Dermis blood vessel endothelial cell (primary cell): ENCODE results near the gene CLASP1. TPM values are rescaled to one million over a fixed set of nuclear protein-coding genes. Genes with fewer than 3 reads are reported as not detected.
"Not testable (repeated sequence)": the region's sequence is repeated elsewhere in the genome, so short reads cannot be mapped to it uniquely, and the experiment has no call there.

Experiments
- DNase-seq: peaks from one replicate; pipeline ENCODE4 v3.0.0; 2010
- total RNA-seq: library from RNA; depleted of rRNA; stranded (reverse); fragments of >200 nt; gene quantifications from 2 replicates; pipeline ENCODE4 v1.2.3, GENCODE V29; 2014

CLASP1 gene
- total RNA-seq, 1 donor from 2014 or later: 51.9 TPM

DNA sequence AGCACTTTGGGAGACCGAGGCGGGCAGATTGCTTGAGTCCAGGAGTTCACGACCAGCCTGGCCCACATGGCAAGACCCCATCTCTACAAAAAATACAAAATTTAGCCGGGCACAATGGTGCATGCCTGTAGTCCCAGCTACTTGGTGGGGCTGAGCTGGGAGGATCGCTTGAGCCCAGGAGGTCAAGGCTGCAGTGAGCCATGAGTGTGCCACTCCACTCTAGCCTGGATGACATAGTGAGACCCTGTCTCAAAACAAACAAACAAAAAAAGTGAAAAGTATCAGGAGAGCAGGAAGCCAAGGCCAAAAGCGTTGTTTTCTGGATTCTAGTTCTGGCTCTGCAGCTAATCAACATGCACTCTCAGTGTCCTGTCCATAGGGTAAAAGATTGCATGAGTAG is 10.7 kb upstream of the CLASP1 start:
- no peak for DNase-seq

DNA sequence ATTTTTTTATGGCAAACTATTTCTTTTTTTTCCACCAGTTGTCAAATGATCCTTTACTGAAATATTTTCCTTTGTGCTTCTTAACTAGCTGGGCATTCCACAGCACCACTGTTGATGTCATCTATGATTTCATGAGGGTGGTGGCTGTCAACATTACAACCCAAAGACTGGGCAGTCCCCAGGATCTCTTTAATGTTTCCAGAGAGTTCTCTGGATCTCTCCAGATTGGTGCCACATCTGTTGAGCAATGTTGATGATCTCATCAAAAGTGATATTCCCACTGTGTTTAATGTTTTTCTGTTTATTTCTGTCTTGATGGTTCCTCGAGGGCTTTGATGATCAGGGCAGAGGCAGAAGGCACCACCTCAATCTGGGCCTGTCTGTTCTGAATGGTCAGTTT is 9.1 kb upstream of the CLASP1 start:
- DNase-seq: not testable (repeated sequence)

DNA sequence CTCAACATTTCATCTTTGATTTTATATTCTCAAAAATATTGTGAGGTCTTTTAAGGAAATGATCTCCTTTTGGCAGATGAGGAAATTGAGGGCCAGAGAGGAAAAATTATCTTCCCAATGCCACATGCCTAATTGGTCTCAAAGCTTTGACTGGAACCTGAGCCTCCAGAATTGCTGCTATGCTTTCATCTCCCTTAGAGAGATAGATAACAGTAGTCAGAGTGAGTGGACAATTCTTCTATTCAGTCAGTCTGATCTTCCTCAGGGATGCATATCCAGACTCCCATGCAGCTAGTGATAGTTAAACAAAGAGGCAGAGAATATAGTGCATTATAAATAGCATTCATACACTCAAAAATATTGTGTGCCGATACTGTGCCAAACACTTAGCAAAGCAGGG is 3.8 kb upstream of the CLASP1 start:
- DNase-seq: no peak

DNA sequence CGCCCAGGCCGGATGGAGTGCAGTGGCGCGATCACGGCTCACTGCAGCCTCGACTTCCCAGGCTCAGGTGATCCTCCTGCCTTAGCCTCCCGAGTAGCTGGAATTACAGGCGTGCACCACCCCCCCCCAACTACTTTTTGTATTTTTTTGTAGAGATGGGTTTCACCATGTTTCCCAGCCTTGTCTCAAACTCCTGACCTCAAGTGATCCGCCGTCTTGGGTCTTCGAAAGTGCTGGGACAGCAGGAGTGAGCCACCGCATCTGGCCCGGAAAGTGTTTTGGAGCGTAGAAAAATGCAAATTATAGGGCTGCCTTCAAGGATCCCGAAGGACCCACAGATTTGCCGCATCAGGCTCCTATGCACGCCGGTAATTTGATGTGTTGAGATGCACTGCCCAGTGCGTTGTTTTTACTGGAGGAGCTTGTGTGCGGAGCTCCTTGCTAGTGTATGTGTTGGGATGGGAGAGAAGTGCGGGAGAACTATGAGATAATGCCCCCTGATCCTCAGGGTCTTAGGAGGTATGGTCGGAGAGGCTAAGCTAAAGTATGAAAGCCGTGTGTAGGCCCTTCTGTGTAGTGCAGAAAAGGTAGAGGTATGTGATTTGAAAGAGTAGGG is 1.2 kb upstream of the CLASP1 start:
- DNase-seq: peak; percentile 39

DNA sequence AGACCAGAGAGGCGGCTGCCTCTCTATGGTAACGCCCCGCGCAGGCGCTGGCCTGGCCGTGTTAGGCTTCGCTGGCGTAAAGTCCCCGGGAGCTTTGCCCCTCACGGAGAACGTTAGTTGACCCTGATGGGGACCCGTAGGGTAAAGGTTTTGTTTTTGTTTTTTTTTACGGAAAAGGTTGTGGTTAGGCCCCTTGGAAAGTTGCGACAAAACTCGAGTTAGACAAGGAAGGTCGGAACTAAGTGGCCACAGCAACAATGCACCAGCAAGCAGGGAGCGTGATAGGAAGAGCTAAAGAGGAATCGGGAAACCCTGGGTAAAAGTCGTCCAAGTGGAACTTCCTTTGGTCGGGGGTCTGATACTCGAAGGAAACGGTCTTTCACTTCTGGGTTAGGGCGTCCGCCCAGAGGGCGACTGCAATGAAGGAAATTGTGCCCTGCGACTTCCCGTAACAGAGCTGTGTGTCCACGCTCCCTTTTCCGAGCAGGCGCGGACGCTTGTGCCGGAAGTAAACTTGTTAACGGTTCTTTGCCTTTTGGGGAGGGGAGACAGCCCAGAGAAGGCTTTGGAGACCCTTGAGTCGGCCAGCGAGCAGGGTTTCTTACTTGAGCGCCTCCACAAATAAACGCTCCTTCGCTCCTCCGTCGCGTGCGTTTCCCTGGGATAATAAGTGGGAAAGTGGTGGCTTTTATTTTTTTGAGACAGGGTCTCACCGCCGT is 493 bp upstream of the CLASP1 start:
- peak; percentile 98 for DNase-seq

DNA sequence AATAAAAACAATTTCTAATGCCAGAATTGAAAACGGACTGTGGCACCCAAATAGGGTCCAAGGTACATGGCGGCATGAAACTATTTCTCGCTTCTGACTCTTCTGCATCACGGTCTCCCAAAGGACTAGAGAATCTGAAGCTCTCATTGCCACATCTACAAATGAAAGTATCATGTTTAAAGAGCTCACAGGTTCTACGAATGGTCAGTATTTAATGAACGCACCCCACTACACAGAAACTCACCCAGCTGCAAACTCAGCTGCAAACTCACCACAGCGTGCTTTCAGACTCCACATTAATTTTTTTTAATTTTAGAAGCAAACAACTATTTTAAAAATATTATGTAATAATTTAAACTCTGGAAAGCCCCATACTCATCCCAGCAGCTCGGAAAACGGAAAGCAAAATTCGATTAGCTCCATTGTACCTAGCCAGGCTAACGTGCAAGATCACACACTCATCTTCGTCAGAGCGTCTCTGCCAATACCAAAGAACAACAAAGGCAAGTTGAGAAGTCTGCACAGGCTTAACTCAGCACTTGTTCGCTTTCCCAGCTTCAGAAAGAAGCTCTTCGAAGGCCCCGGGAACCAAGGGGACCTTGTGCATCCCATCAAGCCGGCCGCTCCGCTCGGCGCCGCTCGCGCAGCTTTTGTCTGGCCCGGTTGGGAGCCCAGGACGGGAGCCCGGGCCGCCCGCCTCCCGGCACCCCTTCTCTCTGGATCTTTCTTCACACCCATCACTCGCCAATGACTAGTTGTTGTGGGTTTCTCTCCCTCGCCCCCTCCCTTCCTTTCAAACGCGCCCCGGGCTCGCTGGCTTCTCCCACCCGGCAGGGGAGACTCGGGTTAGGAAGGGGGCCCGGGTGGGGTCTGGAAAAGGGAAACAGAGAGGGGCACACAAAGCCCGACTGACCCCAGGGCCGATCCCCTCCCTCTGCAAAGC is 785 bp downstream of the CLASP1 start:
- peak; percentile 65 for DNase-seq

DNA sequence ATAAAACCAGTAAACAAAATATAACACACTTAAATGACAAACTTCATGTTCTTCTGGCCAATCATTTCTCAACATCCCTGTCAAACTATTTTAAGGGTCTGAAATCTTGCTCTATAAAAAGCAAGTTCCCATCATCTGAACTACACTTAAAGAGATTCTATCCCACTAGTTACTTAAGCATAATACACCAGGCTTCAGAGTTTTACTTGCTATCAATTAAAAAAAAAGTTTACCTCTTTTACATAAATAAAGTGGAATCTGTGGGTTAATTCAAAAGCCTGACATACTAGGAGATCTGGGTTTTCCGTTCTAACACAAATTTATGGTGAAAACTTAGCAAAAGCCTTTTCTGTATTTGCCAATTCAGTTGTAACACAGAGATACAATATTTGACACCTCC is 1.9 kb downstream of the CLASP1 start:
- no peak for DNase-seq

DNA sequence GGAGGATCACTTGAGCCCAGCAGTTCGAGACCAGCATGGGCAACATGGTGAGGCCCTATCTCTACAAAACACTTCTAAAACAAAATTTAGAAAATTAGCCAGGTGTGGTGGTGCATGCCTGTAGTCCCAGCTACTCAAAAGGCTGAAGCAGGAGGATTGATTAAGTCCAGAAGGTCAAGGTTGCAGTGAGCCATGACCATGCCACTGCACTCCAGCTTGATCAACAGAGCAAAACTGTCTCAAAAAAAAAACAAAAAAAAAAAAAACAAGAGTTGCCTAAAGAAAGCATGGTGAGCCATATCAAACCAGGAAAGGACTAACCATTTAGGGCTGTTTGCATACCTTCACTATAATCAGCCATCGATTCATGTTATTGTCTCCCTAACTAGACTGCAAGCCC is 4.5 kb downstream of the CLASP1 start:
- no peak for DNase-seq

DNA sequence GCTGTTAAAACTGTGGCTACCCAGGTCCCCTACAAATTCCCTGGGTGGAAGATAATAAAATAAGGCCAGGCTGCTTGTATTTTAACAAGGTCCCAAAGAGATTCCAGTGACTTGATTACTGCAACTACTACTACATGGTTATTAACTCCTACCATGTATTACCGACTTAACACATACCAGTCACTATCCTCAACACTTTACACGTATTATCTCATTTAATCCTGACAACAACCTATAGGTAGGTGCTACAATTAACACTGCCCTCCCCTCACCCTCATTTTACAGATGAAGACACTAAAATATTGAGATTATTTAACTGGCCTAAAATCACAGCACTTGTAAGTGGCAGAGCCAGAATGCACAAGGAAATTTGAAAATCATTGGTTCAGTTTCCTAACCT is 5.4 kb downstream of the CLASP1 start:
- no peak for DNase-seq

DNA sequence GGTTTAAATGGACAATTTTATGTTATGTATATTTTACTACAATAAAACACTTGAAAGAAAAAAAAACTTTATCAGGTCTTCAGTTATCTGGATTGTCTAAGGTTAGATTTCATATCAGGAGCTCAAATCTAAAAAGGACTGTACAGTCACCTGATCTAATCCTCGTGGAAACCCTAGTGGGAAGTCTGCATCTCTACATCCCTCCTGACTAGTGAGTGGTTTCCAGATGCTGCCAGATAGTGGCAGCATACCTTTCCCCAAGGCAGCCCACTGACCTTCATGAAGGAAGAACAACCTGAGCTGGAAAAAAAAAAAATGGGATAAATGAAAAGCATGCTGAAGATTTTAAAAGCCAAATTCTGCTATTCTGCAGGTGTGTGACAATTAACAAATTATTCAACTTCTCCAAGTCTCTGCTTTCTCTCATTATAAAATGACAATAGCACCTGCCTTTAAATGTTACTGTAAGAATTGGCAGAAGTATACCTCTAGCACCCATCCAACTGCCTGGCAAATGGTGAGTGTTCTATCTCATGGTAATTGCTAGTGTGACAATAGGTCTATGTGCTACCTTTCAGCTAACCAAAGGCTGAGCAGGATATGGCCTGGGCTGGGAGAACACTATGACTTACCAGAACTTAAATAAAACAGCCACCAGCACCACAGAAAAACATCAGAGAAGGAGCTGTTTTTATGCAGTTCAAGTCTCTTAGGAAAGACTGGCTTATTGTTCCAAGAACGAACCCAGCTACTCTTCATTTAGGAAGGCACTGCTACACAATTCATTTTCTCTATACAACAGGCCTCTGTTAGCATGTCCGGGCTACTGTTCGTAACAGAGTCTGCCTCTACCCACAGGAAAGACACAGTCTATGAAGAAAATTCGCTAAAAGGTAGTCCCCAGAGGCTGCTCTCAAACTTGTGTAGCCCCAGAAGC is 8.6 kb downstream of the CLASP1 start:
- DNase-seq: no peak

DNA sequence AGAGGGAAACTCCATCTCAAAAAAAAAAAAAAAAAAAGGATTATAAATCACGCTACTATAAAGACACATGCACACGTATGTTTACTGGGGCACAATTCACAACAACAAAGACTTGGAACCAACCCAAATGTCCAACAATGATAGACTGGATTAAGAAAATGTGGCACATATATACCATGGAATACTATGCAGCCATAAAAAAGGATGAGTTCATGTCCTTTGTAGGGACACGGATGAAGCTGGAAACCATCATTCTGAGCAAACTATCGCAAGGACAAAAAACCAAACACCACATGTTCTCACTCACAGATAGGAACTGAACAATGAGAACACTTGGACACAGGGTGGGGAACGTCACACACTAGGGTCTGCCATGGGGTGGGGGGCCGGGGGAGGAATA is 9.4 kb downstream of the CLASP1 start:
- DNase-seq: not testable (repeated sequence)

DNA sequence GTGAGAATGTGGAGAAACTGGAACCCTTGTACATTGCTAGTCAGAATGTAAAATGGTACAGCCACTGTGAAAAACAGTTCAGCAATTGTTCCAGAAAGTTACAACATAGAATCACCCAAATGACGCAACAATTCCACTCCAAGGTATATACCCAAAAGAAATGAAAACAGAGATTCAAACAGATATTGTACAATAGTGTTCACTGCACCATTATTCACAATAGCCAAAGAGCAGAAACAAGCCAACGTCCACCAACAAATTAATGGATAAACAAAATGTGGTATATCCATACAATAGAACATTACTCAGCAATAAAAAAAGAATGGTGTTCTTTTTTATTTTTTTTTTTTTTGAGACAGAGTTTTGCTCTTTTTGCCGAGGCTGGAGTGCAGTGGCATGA is 10.9 kb downstream of the CLASP1 start:
- no peak for DNase-seq

DNA sequence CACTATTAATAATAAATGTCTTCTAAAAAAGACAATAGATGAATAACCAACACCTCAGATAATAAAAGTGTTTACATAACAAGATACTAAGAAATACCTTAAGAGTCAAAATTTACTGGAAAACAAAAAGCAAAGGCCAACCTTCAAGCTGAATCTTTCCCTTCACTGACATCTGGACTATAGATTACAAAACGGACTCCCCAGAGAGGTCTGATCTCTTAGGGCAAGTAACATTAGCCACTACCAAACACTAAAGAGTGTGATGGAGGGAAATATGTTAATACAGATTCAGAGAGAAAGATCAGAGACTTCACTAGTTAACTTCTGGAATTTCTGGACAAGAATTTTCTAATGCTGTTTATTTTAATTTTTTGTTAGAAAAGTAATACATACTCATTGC is 13.9 kb downstream of the CLASP1 start:
- no peak for DNase-seq

DNA sequence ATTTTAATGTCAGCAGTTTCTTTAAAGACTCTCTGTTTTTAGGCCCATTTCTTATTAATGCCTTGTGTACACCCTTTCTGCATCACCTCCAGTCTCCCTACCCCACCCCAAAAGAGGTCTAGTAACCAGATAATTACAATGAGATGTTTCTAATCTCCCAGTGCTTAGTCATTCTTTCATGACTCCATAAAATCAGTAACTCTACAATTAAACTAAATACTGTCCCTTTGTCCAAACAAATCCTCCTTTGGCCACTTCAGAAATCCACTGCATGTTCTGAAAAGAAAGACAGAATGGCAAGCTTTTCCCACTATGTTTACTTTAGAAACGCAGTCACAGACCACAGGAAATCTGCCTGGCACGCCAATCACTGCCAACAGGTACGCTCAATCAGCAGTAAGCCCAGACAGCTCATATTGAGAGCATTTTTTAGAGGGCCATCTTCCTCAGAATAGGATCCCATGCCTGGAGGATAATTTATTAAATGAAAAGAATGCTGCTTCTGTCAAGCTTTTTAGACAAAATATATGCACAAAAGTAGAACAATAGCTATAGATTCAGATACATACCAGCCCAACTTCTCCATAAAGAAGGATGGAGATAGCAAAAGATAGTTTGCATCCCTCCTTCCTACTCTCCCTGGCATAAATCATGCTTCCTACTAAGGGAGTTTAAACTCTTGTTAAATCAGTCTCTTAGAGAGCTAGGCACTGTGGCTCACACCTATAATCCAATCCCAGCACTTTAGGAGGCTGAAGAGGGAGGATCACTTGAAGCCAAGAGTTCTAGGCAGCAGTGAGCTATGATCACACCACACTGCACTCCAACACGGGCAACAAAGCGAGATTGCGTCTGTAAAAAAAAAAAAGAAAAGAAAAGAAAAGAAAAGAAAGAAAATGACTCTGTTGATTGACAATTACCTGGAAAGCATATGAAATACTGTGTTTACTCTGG is 14.6 kb downstream of the CLASP1 start:
- peak; percentile 38 for DNase-seq

DNA sequence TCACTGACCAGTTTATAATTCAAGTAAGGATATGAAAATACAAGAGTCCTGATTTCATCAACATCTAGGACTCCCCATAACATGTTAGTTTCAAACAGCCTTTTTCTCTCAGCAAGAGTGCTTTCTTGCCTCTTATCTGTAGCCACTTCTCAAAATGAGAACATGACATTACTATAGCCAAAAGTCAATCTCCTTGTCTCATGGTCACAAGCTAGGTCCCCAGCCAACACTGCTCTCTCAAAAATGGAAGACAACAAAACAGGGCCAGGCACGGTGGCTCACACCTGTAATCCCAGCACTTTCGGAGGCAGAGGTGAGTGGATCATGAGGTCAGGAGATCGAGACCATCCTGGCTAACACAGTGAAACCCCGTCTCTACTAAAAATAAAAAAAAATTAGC is 15.8 kb downstream of the CLASP1 start:
- DNase-seq: no peak

DNA sequence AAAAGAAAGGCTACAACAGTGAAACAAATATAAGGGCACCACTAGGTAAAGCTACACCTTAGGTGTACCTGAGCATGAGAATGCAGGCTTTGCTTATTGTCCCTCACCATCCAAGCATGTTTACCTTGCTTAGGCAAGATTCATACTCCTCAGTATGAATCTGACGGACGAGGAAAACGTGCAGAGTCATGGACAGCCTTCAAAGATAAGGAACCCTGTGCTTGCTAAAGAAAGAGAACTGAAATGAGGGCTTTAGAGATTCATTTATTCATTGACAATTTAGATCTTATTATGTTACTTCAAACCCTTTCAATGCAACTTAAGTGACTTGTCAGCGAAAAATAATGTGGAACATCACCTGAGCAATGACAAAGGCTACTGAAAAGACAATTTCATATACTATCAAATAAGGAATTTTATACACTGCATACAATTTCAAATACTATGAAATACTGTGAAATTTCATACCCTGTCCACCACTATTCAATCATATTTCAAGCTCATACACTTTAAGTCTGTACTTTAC is 21.7 kb downstream of the CLASP1 start:
- no peak for DNase-seq

DNA sequence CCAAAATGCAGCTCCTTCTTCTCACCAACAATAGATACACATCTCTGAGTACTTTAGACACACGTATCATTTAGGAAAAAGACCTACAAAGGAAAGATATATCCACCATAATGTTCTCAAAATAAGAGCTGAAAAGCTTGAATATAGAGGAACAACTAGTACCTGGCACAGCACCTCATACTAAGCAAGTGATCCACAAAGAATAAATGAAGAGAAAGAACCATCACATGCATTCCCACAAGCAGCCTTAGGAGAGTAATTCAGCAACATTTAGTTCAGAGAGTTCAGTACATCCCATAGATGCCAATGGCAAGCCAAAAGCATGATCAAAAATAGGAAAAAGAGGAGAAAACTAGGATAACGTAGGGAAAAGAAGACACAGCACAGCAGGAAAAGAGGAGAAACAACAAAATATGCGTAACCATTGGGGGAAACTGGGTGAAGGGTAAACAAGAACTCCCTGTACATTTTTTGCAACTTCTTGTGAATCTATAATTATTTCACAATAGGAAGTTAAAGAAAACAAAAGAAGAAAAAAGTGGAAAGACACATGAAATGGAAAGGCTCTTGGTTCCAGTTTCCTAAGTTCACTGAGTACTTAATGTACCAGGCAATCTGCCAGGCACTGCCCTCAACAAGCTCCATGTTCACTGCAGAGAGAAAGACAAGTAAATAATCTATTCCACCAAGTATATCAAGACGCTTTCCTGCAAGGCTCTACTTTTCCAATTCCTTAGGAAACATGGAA is 22.3 kb downstream of the CLASP1 start:
- peak; percentile 52 for DNase-seq

DNA sequence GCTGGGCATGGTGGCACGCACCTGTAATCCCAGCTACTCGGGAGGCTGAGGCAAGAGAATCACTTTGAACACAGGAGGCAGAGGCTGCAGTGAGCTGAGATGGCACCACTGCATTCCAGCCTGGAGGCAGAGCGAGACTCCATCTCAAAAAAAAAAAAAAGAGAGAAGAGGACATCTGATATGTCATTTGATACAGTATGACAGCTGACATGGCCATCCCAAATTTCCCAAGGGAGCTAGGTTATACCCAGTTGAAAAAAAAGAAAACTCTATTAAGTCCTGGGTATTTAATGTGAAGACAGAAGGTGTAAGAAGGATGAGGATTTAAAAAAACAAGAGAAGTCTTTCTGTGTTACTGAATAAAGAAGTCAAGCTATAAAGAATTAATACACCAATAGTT is 23.3 kb downstream of the CLASP1 start:
- DNase-seq: no peak

DNA sequence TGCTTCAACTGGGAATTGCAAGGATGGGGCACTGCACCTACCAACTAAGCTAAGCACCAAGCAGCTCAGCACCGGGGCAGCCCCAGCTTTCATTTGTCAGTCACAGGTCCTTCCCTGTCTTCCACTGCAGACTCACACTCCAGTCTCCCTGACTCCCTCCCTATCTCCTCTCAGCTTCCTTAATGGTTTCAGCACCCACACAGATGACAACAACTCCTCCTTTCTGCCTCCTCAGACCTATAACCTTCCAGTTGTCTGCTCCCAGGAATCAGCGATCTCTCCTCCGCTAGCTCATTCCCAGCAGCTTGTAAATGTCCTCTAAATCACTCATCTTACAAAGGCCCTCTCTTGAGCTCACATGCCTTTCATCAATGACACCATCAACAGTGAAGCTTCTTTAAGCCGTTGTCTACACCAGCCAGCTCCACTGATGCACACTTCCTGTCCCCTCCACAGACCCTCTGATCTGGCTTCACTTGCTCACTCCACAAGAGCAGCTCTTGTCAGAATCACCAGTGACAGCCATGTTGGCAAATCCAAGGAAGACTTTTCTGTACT is 32.1 kb downstream of the CLASP1 start:
- no peak for DNase-seq

DNA sequence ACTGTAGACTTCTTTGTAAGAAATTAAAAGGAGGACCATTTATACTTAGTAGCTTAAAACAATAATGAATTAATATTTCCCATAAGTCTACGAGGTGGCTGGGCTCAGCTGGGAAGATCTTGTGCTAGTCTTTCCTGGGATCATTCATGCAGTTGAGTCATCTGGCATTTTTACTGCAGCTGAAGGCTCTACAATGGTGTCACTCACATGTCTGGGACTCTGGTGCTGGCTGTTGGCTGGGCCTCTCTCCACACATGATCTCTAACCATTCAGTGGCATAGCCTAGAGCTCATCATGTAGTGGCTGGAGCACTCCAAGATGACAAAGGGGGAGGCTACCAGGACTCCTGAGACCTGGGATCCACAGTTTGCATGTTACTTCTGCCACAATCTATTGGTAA is 35.5 kb downstream of the CLASP1 start:
- DNase-seq: peak; percentile 38
